Measurements from ENCODE around the gene OR10G3.

Gene OR10G3

GRCh38 chr14:21575661-21576060 lies 4.2 kb downstream of the OR10G3 start:
- no peak overlapping the region for H3K9ac ChIP-seq (ENCODE audit: low read length)
- no peaks in the 10 kb centered on the region for H3K27me3 ChIP-seq (replicated peaks; ENCODE audit: insufficient read depth, low read length)
- no peak for DNase-seq
- H3F3A ChIP-seq (ENCODE audit: insufficient read depth, low read length) = no peaks in the 10 kb centered on the region
- no peaks in the 10 kb centered on the region for H3K79me2 ChIP-seq (ENCODE audit: low read length)
- no peaks in the 10 kb centered on the region for H4K20me1 ChIP-seq (ENCODE audit: insufficient read depth, low read length)
- H3K4me2 ChIP-seq (ENCODE audit: low read depth, low read length) = no peak overlapping the region
- TF ChIP-seq EZH2 (optimal IDR thresholded peaks at IDR 0.05; ENCODE audit: low read depth, low read length) = no peak
- TF ChIP-seq CTCF (IDR thresholded peaks at IDR 0.05; ENCODE audit: low read length) = no peak
- TF ChIP-seq EZH2phosphoT487 (IDR thresholded peaks at IDR 0.05; ENCODE audit: low read length) = no peak
- H3K4me1 ChIP-seq (ENCODE audit: low read length) = no peaks in the 10 kb centered on the region
- no peaks in the 10 kb centered on the region for H3K36me3 ChIP-seq (replicated peaks; ENCODE audit: insufficient read depth, low read length)
- H3K27ac ChIP-seq (ENCODE audit: low read length) = no peak overlapping the region
- H3K9me2 ChIP-seq (replicated peaks; ENCODE audit: insufficient read depth, low read length) = no peaks in the 10 kb centered on the region
- H2AFZ ChIP-seq (ENCODE audit: low read length) = no peak overlapping the region
- H3K4me3 ChIP-seq (ENCODE audit: low read length) = no peak overlapping the region
- H3K9me3 ChIP-seq (replicated peaks; ENCODE audit: insufficient read depth, low read length) = no peaks in the 10 kb centered on the region

- no peak for TF ChIP-seq EZH2phosphoT487 (IDR thresholded peaks at IDR 0.05; ENCODE audit: low read length)
- TF ChIP-seq EZH2 (optimal IDR thresholded peaks at IDR 0.05; ENCODE audit: low read depth, low read length) = no peak
- TF ChIP-seq CTCF (IDR thresholded peaks at IDR 0.05; ENCODE audit: low read length) = no peak
Observed at GRCh38 chr14:21572604-21573003, 7.3 kb downstream of the OR10G3 start.

GRCh38 chr14:21558703-21559170 lies 21.1 kb downstream of the OR10G3 start:
- no peaks in the 10 kb centered on the region for H3K36me3 ChIP-seq (replicated peaks; ENCODE audit: insufficient read depth, low read length)
- TF ChIP-seq CTCF (IDR thresholded peaks at IDR 0.05; ENCODE audit: low read length) (no peak), EZH2 (optimal IDR thresholded peaks at IDR 0.05; ENCODE audit: low read depth, low read length) (no peak), EZH2phosphoT487 (IDR thresholded peaks at IDR 0.05; ENCODE audit: low read length) (no peak)
- H3K4me1 ChIP-seq (ENCODE audit: low read length) = no peaks in the 10 kb centered on the region
- H2AFZ ChIP-seq (ENCODE audit: low read length) = no peak overlapping the region
- H3K79me2 ChIP-seq (ENCODE audit: low read length) = no peaks in the 10 kb centered on the region
- DNase-seq = no peak
- no peak overlapping the region for H3K9ac ChIP-seq (ENCODE audit: low read length)
- H4K20me1 ChIP-seq (ENCODE audit: insufficient read depth, low read length) = no peaks in the 10 kb centered on the region
- H3K9me3 ChIP-seq (replicated peaks; ENCODE audit: insufficient read depth, low read length) = no peaks in the 10 kb centered on the region
- H3K4me3 ChIP-seq (ENCODE audit: low read length) = no peak overlapping the region
- H3K9me2 ChIP-seq (replicated peaks; ENCODE audit: insufficient read depth, low read length) = no peaks in the 10 kb centered on the region
- H3F3A ChIP-seq (ENCODE audit: insufficient read depth, low read length) = no peaks in the 10 kb centered on the region
- H3K4me2 ChIP-seq (ENCODE audit: low read depth, low read length) = no peak overlapping the region
- H3K27me3 ChIP-seq (replicated peaks; ENCODE audit: insufficient read depth, low read length) = no peaks in the 10 kb centered on the region
- H3K27ac ChIP-seq (ENCODE audit: low read length) = no peak overlapping the region

More at GRCh38 chr14:21572604-21573003, 7.3 kb downstream of the OR10G3 start:
- Histone ChIP-seq H3K9me3 (replicated peaks; ENCODE audit: insufficient read depth, low read length) (no peaks in the 10 kb centered on the region), H3K9ac (ENCODE audit: low read length) (no peak overlapping the region), H3K79me2 (ENCODE audit: low read length) (no peaks in the 10 kb centered on the region), H3K9me2 (replicated peaks; ENCODE audit: insufficient read depth, low read length) (no peaks in the 10 kb centered on the region), H2AFZ (ENCODE audit: low read length) (no peak overlapping the region), H3K4me3 (ENCODE audit: low read length) (no peak overlapping the region), H3K4me2 (ENCODE audit: low read depth, low read length) (no peak overlapping the region), H3K27me3 (replicated peaks; ENCODE audit: insufficient read depth, low read length) (no peaks in the 10 kb centered on the region), H3K27ac (ENCODE audit: low read length) (no peak overlapping the region), H3F3A (ENCODE audit: insufficient read depth, low read length) (no peaks in the 10 kb centered on the region), H3K4me1 (ENCODE audit: low read length) (no peaks in the 10 kb centered on the region), H3K36me3 (replicated peaks; ENCODE audit: insufficient read depth, low read length) (no peaks in the 10 kb centered on the region), H4K20me1 (ENCODE audit: insufficient read depth, low read length) (no peaks in the 10 kb centered on the region)
- DNase-seq = no peak

All from MM.1S (cell line).